Right lobe of liver (tissue), 6 donors: Measurements from ENCODE around the gene RGS3. TPM values are rescaled to one million over a fixed set of nuclear protein-coding genes. Genes with fewer than 3 reads are reported as not detected.
A peak's percentile ranks its signal among the peaks of the same experiment; 100 is the strongest.

Source experiments
- ATAC-seq, 4 donors: fragments of 200-7000 bp; cut with Tn5 transposase; one replicate each; pipeline ENCODE4 v1.9.1; 2020; ENCODE audit warnings: mild to moderate bottlenecking in 4 of 4, moderate library complexity in 4 of 4
- DNase-seq, 3 donors: peaks; one replicate each; pipeline ENCODE4 v3.0.0-alpha.2; 2020
- H3K27ac ChIP-seq, 3 donors: fragments of 200-600 bp; one replicate each; pipeline ENCODE4 v1.8.0; 2022
- H3K27me3 ChIP-seq, 2 donors: fragments of 200-600 bp; one replicate each; pipeline ENCODE4 v1.8.0; 2022
- H3K36me3 ChIP-seq, 4 donors: fragments of 200-600 bp; sonication (generic) in 1 of 4; one replicate each; pipeline versions ENCODE4 v1.5.1 to v1.8.0; 2017 to 2022; ENCODE audit warnings: control low read depth in 1 of 4
- H3K4me1 ChIP-seq, 4 donors: fragments of 200-600 bp; sonication (generic) in 1 of 4; one replicate each; pipeline versions ENCODE4 v1.5.1 to v1.8.0; 2017 to 2022; ENCODE audit warnings: control low read depth in 1 of 4
- H3K4me3 ChIP-seq, 3 donors: fragments of 200-600 bp; one replicate each; pipeline ENCODE4 v1.8.0; 2022
- H3K9me3 ChIP-seq, 4 donors: fragments of 200-600 bp; sonication (generic) in 1 of 4; one replicate each; pipeline versions ENCODE4 v1.5.1 to v1.8.0; 2017 to 2022; ENCODE audit warnings: control low read depth in 1 of 4
- POLR2A ChIP-seq: fragments of 450-650 bp; IDR thresholded peaks from one replicate; pipeline ENCODE4 v1.6.1; 2017; ENCODE audit warnings: antibody characterized with exemption, mild to moderate bottlenecking
- WGBS: methylation state at CpG from one replicate; pipeline ENCODE4 v1.1.6; 2018; ENCODE audit warnings: low coverage, low lambda C conversion rate; ENCODE audit not compliant: insufficient coverage; ENCODE audit errors: missing lambda C conversion rate; 5-methylcytosine and 5-hydroxymethylcytosine counted together
- intact Hi-C, 2 donors: fragments of 100-400 bp; cut with DNase I; formaldehyde crosslinking; loops; one replicate each; pipeline versions ENCODE4 v1.11.2 to v1.14.1; 2022
- total RNA-seq, 6 experiments: library from RNA; depleted of rRNA in 2 of 6; stranded (reverse); fragments of >200 nt in 2 of 6; fragmentation: NEBNext Ultra II Directional in 3 of 6; extraction: Animal tissue kit (Norgen Biotek cat#: 25700) in 3 of 6; gene quantifications; one replicate each; pipeline versions ENCODE4 v1.1.0 to v1.2.4, GENCODE V29; 2016 to 2023
- TF ChIP-seq, protein P1 (sequence below), 4 donors: fragments of 200-600 bp in 3 of 4; fragments of 450-650 bp in 1 of 4; IDR thresholded peaks; one replicate each; pipeline versions ENCODE4 v1.5.1 to v1.8.0; 2016 to 2022; ENCODE audit warnings: antibody characterized with exemption in 4 of 4, mild to moderate bottlenecking in 2 of 4
- donor health status: DM: no; HTN: yes; CAD: no.
- donor health status: DM: no; HTN: no; CAD: no.
- donor health status: DM: no; HTN: no; CAD: no.
- donor health status: DM: no; HTN: yes; CAD: no.
- donor health status: DM: no; HTN: yes; CAD: no.

Gene RGS3
- total RNA-seq, 6 experiments from 2014 or later: 19.0 to 60.3 (median 31.0) TPM

- Histone ChIP-seq H3K27ac (peak overlapping the region in 1 of 3 donors; percentile 80), H3K4me3 (no peak overlapping the region), H3K27me3 (no peaks in the 10 kb centered on the region), H3K9me3 (no peaks in the 10 kb centered on the region), H3K36me3 (peaks cover 0 to 20% (median 11%) of the 10 kb centered on the region in 4 donors), H3K4me1 (peaks cover 0 to 63% (median 30%) of the 10 kb centered on the region in 4 donors)
- ATAC-seq: peak; percentile 14 to 39 (median 26)
- TF ChIP-seq, protein P1, sequence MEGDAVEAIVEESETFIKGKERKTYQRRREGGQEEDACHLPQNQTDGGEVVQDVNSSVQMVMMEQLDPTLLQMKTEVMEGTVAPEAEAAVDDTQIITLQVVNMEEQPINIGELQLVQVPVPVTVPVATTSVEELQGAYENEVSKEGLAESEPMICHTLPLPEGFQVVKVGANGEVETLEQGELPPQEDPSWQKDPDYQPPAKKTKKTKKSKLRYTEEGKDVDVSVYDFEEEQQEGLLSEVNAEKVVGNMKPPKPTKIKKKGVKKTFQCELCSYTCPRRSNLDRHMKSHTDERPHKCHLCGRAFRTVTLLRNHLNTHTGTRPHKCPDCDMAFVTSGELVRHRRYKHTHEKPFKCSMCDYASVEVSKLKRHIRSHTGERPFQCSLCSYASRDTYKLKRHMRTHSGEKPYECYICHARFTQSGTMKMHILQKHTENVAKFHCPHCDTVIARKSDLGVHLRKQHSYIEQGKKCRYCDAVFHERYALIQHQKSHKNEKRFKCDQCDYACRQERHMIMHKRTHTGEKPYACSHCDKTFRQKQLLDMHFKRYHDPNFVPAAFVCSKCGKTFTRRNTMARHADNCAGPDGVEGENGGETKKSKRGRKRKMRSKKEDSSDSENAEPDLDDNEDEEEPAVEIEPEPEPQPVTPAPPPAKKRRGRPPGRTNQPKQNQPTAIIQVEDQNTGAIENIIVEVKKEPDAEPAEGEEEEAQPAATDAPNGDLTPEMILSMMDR (IDR thresholded peaks at IDR 0.05): no peak
- TF ChIP-seq POLR2A: no peak
- 52% methylated on average over 7 of the region's 12 CpGs for WGBS
- intact Hi-C loops: no loop called here
- DNase-seq: peak in 1 of 3 donors; percentile 72
Observed at GRCh38 chr9:113600023-113600823, 136.7 kb downstream of the RGS3 start.

- no peak for TF ChIP-seq POLR2A
- TF ChIP-seq, protein P1 (IDR thresholded peaks at IDR 0.05): no peak
- Histone ChIP-seq H3K4me1 (peaks cover 0 to 55% (median 26%) of the 10 kb centered on the region in 4 donors), H3K36me3 (peaks cover 0 to 16% (median 9%) of the 10 kb centered on the region in 4 donors), H3K27ac (peak overlapping the region in 2 of 3 donors; percentile 25 to 80), H3K9me3 (no peaks in the 10 kb centered on the region), H3K27me3 (no peaks in the 10 kb centered on the region), H3K4me3 (no peak overlapping the region)
- ATAC-seq (no peak), DNase-seq (peak in 2 of 3 donors; percentile 15 to 27)
- intact Hi-C loops: no loop called here
- 93% methylated on average over 3 of the region's 5 CpGs for WGBS
Observed at GRCh38 chr9:113600871-113601614, 137.5 kb downstream of the RGS3 start.

DNA sequence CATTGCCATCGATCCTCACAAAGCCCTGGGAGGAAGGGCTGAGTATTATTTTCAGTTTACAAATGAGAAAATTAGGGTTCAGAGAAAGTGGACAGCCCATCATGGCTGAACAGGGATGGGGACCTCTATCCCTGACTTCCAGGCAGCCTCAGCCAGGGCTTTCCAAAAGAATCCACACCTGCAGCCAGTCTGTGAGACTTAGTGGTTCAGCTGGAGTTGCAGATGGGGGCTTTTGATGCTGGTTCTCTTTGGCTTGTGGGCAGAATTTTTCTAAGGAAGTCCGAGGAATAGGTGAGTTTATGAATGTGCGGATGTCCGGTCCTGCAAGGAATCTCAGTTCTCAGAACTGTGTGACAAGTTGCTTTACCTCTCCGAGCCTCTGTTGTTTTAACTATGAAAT is 138.1 kb downstream of the RGS3 start:
- peaks cover 0 to 49% (median 23%) of the 10 kb centered on the region in 4 donors for H3K4me1 ChIP-seq
- intact Hi-C loops: no loop called here
- TF ChIP-seq, protein P1 (IDR thresholded peaks at IDR 0.05): no peak
- no peak for TF ChIP-seq POLR2A
- no peak overlapping the region for H3K4me3 ChIP-seq
- H3K9me3 ChIP-seq: no peaks in the 10 kb centered on the region
- H3K36me3 ChIP-seq: peaks cover 0 to 12% (median 6%) of the 10 kb centered on the region in 4 donors
- peak overlapping the region; percentile 15 to 80 (median 38) for H3K27ac ChIP-seq
- H3K27me3 ChIP-seq: no peaks in the 10 kb centered on the region
- no peak for DNase-seq
- WGBS: 82% methylated on average over 5 of the region's 5 CpGs
- ATAC-seq: no peak

DNA sequence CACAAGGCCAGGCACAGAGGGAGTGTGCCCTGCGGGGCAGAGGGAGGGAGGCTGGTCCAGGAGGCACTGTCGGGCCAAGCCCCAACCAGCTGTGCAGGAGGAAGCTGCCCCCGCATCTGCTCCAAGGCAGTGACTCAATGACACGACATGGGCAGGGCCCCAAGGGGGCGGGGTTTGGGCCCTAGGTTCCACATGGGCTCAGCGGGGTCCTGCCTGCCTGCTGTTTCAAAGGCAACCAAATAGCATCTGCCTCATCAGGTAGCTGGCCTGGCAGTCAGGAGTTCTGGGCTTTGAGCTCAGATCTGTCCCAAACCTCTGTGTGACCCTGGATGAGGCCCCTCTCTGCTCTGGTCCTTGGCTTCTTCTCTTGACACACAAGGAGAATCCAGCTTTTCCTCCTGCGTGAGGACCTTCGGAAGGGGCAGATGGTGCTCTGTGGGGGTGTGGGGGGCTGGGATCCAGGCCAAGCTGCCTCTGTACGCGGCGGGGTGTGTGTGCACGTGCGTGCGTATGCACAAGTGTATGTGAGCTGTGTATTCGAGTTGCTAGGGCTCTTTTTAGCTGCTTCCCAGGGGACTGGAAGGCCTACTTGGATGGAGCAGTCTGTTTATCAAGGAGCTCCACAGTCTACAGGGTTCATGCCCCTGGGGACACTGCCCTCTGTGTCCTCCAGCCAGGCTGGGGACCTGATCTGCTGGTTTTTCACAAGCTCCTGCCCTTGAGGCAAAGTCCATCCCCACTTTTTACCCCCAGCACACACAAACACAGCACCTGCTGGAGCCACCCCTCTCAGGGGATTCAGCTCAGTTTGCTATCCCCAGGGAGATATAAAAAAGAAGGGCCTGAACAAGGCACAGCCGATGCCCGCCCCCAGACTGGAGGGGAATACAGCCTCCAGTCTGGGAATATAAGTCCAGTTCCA is 138.9 kb downstream of the RGS3 start:
- TF ChIP-seq POLR2A: no peak
- TF ChIP-seq, protein P1 (IDR thresholded peaks at IDR 0.05): no peak
- DNase-seq: peak; percentile 80 to 90 (median 87)
- peak overlapping the region; percentile 15 to 80 (median 38) for H3K27ac ChIP-seq
- H3K4me3 ChIP-seq: no peak overlapping the region
- H3K9me3 ChIP-seq: no peaks in the 10 kb centered on the region
- intact Hi-C loops: no loop called here
- H3K36me3 ChIP-seq: peaks cover 0 to 4% (median 1%) of the 10 kb centered on the region in 4 donors
- H3K27me3 ChIP-seq: no peaks in the 10 kb centered on the region
- H3K4me1 ChIP-seq: peaks cover 0 to 42% (median 19%) of the 10 kb centered on the region in 4 donors
- peak; percentile 80 to 93 (median 90) for ATAC-seq
- 0% methylated on average over 1 of the region's 17 CpGs for WGBS
